LNCAP (cell line): ENCODE data around the gene CCL16.

Experiments used
- CTCF ChIP-seq: fragments of 450-650 bp; IDR thresholded peaks from 2 replicates; pipeline ENCODE4 v1.5.1; 2017; ENCODE audit warnings: mild to moderate bottlenecking

Gene CCL16

DNA sequence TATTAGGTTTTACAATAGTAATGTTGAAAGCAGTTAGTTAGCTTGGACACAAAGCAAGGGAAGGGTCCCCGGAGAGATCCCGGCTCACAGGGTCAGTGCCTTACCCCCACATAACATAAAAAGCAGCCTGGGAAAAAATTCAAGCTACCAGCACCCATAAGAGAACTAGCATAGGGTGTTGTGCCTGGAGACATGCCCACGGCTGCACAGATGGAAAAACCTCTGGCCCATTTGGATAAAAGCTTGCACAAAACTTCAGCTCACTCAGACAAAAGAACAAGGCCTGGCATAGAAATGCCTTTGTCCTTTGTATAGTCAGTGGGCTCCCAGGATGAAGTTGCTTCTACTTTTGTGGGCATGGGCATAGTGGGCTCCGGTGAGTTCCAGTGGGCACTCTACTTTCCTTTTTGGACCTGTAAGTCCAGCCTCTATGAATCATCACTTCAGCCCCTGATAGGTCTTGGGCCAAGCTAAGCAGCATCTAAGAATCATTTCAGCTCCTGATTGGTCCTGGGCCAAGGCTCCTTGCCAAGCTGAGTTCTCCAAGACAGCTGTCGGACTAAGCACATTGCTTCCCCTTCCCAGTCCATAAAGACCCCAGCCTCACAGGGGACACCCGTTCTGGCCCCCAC lies 49.4 kb downstream of the CCL16 start:
- TF ChIP-seq CTCF = no peak

DNA sequence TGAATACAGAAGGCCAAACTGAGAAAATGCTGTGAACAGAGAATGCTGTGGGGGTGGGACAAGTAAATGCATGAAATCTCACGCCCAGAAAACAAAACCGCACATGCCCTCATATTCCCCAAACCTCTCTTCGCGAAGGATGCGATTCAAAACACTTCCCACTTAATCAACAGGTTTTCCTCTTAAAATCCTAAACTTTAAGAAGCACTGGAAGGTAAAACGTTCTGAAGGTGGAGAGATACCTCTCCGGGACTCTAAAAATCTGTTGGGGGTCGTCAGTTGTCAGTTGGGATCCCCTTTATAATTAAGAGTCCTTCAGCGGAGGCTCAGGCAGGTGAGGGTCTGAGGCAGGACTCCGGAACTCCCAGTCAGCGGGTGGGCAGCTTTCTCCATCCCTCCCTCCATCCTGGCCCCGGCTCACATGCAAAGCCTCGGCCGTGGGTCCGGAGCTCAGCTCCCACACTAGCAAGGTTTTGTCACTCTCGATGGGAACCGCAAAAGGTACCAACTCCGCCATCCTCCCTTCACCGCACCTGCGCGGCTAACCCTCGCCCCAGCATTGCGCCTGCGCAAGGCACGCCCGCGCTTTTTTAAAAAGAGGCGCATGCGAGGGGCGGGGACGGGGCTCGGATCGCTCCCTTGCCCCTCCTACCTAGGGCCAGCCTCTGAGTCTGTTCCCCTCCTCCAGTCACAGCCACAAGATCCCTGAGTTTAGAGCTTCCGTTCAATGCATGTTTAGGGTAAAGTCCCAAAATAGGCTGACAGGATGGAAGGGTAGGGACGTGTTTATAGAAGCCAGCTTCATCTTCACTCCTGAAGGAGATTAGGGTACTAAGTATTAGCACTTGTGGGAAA lies 50.9 kb downstream of the CCL16 start, which contains the start of gene RDM1:
RDM1 (minus strand) TSS at position 563 of the 855 bp plus-strand sequence; CDS start at position 517, 46 bp downstream.
- no peak for TF ChIP-seq CTCF

- TF ChIP-seq CTCF = no peak
Measured at GRCh38 chr17:35927714-35928113, 53.6 kb downstream of the CCL16 start.
